K562 (cell line): ENCODE measurements around the gene SMC3. TPM values are rescaled to one million over a fixed set of nuclear protein-coding genes. Genes with fewer than 3 reads are reported as not detected.

Source experiments
- ATAC-seq: fragments of 200-7000 bp; cut with Tn5 transposase; 3 replicates; pipeline ENCODE4 v1.9.1; 2020; ENCODE audit warnings: moderate library complexity
- BruUV-seq: library from RNA; stranded (reverse); fragments of 400-500 nt; replicated peaks from 2 replicates; lab custom pipeline; 2021; lab: Mats Ljungman, UMichigan
- CTCF ChIA-PET: fragments of 300-600 bp; formaldehyde crosslinking; extraction: SDS; loops from one replicate; lab custom pipeline; 2021; ENCODE audit warnings: low intra/inter-chr PET ratio; lab: Yijun Ruan, JAX
- POLR2A ChIA-PET: fragments of 300-600, 350-650 bp; sonication (Branson Sonifier 250); formaldehyde crosslinking; extraction: SDS; loops from one replicate; lab custom pipeline; 2021; ENCODE audit warnings: antibody characterized with exemption, inconsistent platforms; lab: Yijun Ruan, JAX
- DNase-seq, 4 experiments: peaks; one replicate each; pipeline versions ENCODE4 v3.0.0 to v3.0.0-alpha.2; 2011 to 2018; ENCODE audit warnings: low spot score in 3 of 4, mixed read lengths in 3 of 4; ENCODE audit errors: extremely low read depth in 1 of 4
- FAIRE-seq: peaks from 2 replicates; lab custom pipeline; 2011; peaks lifted over from hg19 to GRCh38; lab: Jason Lieb, UNC
- H2AFZ ChIP-seq: 2 replicates; pipeline ENCODE4 v1.6.0; 2011; ENCODE audit warnings: low read depth, low read length, control low read depth, inconsistent platforms
- H3K27ac ChIP-seq: fragments of 200-600 bp; 3 replicates; pipeline ENCODE4 v1.8.0; 2011; ENCODE audit warnings: low read depth, mild to moderate bottlenecking, control low read depth, inconsistent platforms, low read length, moderate library complexity, mixed read lengths; ENCODE audit errors: extremely low read depth
- H3K27me3 ChIP-seq, 2 experiments: fragments of 300-600 bp in 1 of 2; 2 replicates in 1 of 2; 3 replicates in 1 of 2; pipeline versions ENCODE4 v1.6.0 to v1.8.0; 2011; ENCODE audit warnings: inconsistent platforms in 2 of 2, low read length in 2 of 2, mild to moderate bottlenecking in 1 of 2, mixed read lengths in 1 of 2, moderate library complexity in 1 of 2; ENCODE audit not compliant: control insufficient read depth in 2 of 2, insufficient read depth in 2 of 2
- H3K36me3 ChIP-seq: fragments of 300-600 bp; 3 replicates; pipeline ENCODE4 v1.8.0; 2011; ENCODE audit warnings: mild to moderate bottlenecking, low read length, inconsistent platforms; ENCODE audit not compliant: control insufficient read depth, insufficient read depth
- H3K4me1 ChIP-seq, 2 experiments: fragments of 200-600 bp in 1 of 2; replicated peaks in 1 of 2; 2 replicates in 1 of 2; 3 replicates in 1 of 2; pipeline versions ENCODE4 v1.5.1 to v1.8.0; 2011; ENCODE audit warnings: inconsistent platforms in 2 of 2, low read length in 2 of 2, mild to moderate bottlenecking in 1 of 2, mixed read lengths in 1 of 2, moderate library complexity in 1 of 2; ENCODE audit not compliant: control insufficient read depth in 2 of 2, insufficient read depth in 2 of 2
- H3K4me2 ChIP-seq: 2 replicates; pipeline ENCODE4 v1.6.1; 2011; ENCODE audit warnings: low read length, control low read depth, inconsistent platforms, mixed read lengths; ENCODE audit not compliant: insufficient read depth
- H3K4me3 ChIP-seq: fragments of 200-600 bp; sonication (generic), shearing (Covaris generic); 2 replicates; pipeline ENCODE4 v1.5.1; 2016; ENCODE audit warnings: control low read depth, inconsistent platforms
- H3K79me2 ChIP-seq: fragments of 200-600 bp; 3 replicates; pipeline ENCODE4 v1.8.0; 2011; ENCODE audit warnings: low read length, inconsistent platforms; ENCODE audit not compliant: control insufficient read depth, insufficient read depth
- H3K9ac ChIP-seq, 2 experiments: 2 replicates each; pipeline versions ENCODE4 v1.6.0 to v1.6.1; 2011; ENCODE audit warnings: low read depth in 2 of 2, low read length in 2 of 2, control low read depth in 1 of 2, inconsistent platforms in 1 of 2, mild to moderate bottlenecking in 1 of 2, mixed read lengths in 1 of 2; ENCODE audit not compliant: insufficient read depth in 1 of 2
- H3K9me1 ChIP-seq: one replicate; pipeline ENCODE4 v1.6.0; 2011; ENCODE audit warnings: inconsistent platforms, mild to moderate bottlenecking, low read length, moderate library complexity; ENCODE audit not compliant: control insufficient read depth, insufficient read depth
- H3K9me3 ChIP-seq: replicated peaks from 2 replicates; pipeline ENCODE4 v1.5.1; 2011; ENCODE audit warnings: low read depth, low read length, inconsistent platforms; ENCODE audit not compliant: control insufficient read depth, insufficient read depth
- H4K20me1 ChIP-seq: replicated peaks from 2 replicates; pipeline ENCODE4 v1.6.1; 2011; ENCODE audit warnings: low read length, inconsistent platforms, mixed read lengths; ENCODE audit not compliant: control insufficient read depth, insufficient read depth
- BACH1 ChIP-seq: fragments of 200-800 bp; sonication (Bioruptor generic); IDR thresholded peaks from 2 replicates; pipeline ENCODE4 v1.6.1; 2016; ENCODE audit warnings: missing genetic modification characterization, missing compliant biosample characterization
- ERF ChIP-seq: fragments of 450-650 bp; formaldehyde crosslinking; IDR thresholded peaks from 2 replicates; pipeline ENCODE4 v1.4.0; 2020; ENCODE audit warnings: mild to moderate bottlenecking, mixed read lengths
- GABPB1 ChIP-seq: sonication (generic); formaldehyde crosslinking; IDR thresholded peaks from 2 replicates; pipeline ENCODE4 v1.8.0; 2022; ENCODE audit warnings: mild to moderate bottlenecking, missing genetic modification reagents
- NCOA4 ChIP-seq: fragments of 450-650 bp; IDR thresholded peaks from 2 replicates; pipeline ENCODE4 v1.6.1; 2018; ENCODE audit warnings: mild to moderate bottlenecking; ENCODE audit not compliant: partially characterized antibody
- NFIC ChIP-seq: fragments of 450-650 bp; IDR thresholded peaks from 2 replicates; pipeline ENCODE4 v1.6.1; 2017; ENCODE audit warnings: mild to moderate bottlenecking, inconsistent platforms
- NR2C2 ChIP-seq, 2 experiments: fragments of 200-800 bp in 1 of 2; sonication (Bioruptor generic) in 1 of 2; sonication (generic) in 1 of 2; formaldehyde crosslinking in 1 of 2; IDR thresholded peaks; 2 replicates each; pipeline versions ENCODE4 v1.6.1 to v1.8.0; 2016 to 2022; ENCODE audit warnings: mild to moderate bottlenecking in 1 of 2, missing compliant biosample characterization in 1 of 2, missing genetic modification characterization in 1 of 2, missing genetic modification reagents in 1 of 2
- RAD21 ChIP-seq, 2 experiments: fragments of 250-450 bp in 1 of 2; fragments of 450-650 bp in 1 of 2; sonication (Bioruptor Pico) in 1 of 2; formaldehyde crosslinking in 1 of 2; IDR thresholded peaks in 1 of 2; conservative IDR thresholded peaks in 1 of 2; 2 replicates each; pipeline versions ENCODE4 v1.4.0 to v1.8.0; 2020 to 2022; ENCODE audit warnings: mild to moderate bottlenecking in 2 of 2, moderate library complexity in 1 of 2
- RBM14 ChIP-seq: fragments of 200-400 bp; formaldehyde crosslinking; IDR thresholded peaks from 2 replicates; pipeline ENCODE4 v1.6.1; 2018; ENCODE audit warnings: low read depth, mild to moderate bottlenecking, low read length, moderate library complexity, borderline replicate concordance; ENCODE audit not compliant: insufficient read depth
- U2AF1 ChIP-seq: fragments of 200-400 bp; formaldehyde crosslinking; optimal IDR thresholded peaks from 2 replicates; pipeline ENCODE3; 2017; ENCODE audit warnings: mild to moderate bottlenecking, low read depth, low read length, moderate library complexity
- ZNF347 ChIP-seq: fragments of 450-650 bp; formaldehyde crosslinking; IDR thresholded peaks from 2 replicates; pipeline ENCODE4 v1.4.0; 2020; ENCODE audit warnings: low read depth, mild to moderate bottlenecking, moderate library complexity
- ZNF583 ChIP-seq: fragments of 250-450 bp; sonication (Bioruptor Pico); IDR thresholded peaks from 2 replicates; pipeline ENCODE4 v1.4.0; 2020
- ZNF77 ChIP-seq: fragments of 250-450 bp; sonication (Bioruptor Pico); IDR thresholded peaks from 2 replicates; pipeline ENCODE4 v1.5.0; 2020
- WGBS: fragments of 100-300 bp; shearing (Covaris generic); methylation state at CpG from one replicate; pipeline ENCODE4 v1.1.6; 2016; ENCODE audit warnings: low coverage, mixed read lengths; ENCODE audit not compliant: insufficient coverage; ENCODE audit errors: missing lambda C conversion rate; 5-methylcytosine and 5-hydroxymethylcytosine counted together
- in situ Hi-C: fragments of 300-500 bp; cut with MboI; formaldehyde crosslinking; loops from 4 replicates; pipeline ENCODE4 v1.15.0; 2018; ENCODE audit warnings: inconsistent platforms, mixed read lengths
- intact Hi-C: fragments of 100-400 bp; cut with micrococcal nuclease; formaldehyde crosslinking; loops from 2 replicates; pipeline ENCODE4 v1.14.2; 2022
- polyA plus RNA-seq, 8 experiments: library from polyadenylated mRNA; depleted of rRNA in 4 of 8; stranded (reverse) in 5 of 8; unstranded in 3 of 8; fragments of >200 nt; fragmentation: Nextera tagmentation in 2 of 8; fragmentation: Illumina TruSeq in 1 of 8; extraction: Ambion mirVana in 2 of 8; extraction: Trizol in 1 of 8; gene quantifications; 2 replicates each; pipeline versions ENCODE4 v1.2.1 to v1.2.3, GENCODE V29; 2011 to 2014; ENCODE audit warnings: inconsistent platforms in 1 of 8, missing spikeins in 1 of 8
- total RNA-seq, 7 experiments: library from RNA; depleted of rRNA in 6 of 7; stranded (reverse); fragments of >200 nt in 6 of 7; fragmentation: Illumina TruSeq in 2 of 7; extraction: Trizol in 2 of 7; gene quantifications; 2 replicates each; pipeline versions ENCODE4 v1.2.1 to v1.2.3, GENCODE V29; 2011 to 2021; ENCODE audit warnings: low replicate concordance in 1 of 7
- TF ChIP-seq, protein P1 (sequence below): fragments of 250-450 bp; sonication (Bioruptor Pico); IDR thresholded peaks from 2 replicates; pipeline ENCODE4 v1.8.0; 2022; ENCODE audit warnings: moderate library complexity, mild to moderate bottlenecking, inconsistent platforms
- TF ChIP-seq, protein P2 (sequence below): IDR thresholded peaks from 2 replicates; pipeline ENCODE4 v1.6.1; 2011; ENCODE audit warnings: borderline replicate concordance, low read depth, mild to moderate bottlenecking, moderate library complexity, low read length; ENCODE audit not compliant: insufficient read depth, poor library complexity, severe bottlenecking
- TF ChIP-seq, protein P3 (sequence below): IDR thresholded peaks from 2 replicates; pipeline ENCODE4 v1.6.1; 2016; ENCODE audit warnings: missing genetic modification characterization, missing compliant biosample characterization

The SMC3 gene
- total and polyA plus RNA-seq, 9 of the 15 experiments (the other 6 are each of a cell fraction or from before 2014, with no cell fraction given), result 21.3 to 62.6 (median 39.3) TPM

DNA sequence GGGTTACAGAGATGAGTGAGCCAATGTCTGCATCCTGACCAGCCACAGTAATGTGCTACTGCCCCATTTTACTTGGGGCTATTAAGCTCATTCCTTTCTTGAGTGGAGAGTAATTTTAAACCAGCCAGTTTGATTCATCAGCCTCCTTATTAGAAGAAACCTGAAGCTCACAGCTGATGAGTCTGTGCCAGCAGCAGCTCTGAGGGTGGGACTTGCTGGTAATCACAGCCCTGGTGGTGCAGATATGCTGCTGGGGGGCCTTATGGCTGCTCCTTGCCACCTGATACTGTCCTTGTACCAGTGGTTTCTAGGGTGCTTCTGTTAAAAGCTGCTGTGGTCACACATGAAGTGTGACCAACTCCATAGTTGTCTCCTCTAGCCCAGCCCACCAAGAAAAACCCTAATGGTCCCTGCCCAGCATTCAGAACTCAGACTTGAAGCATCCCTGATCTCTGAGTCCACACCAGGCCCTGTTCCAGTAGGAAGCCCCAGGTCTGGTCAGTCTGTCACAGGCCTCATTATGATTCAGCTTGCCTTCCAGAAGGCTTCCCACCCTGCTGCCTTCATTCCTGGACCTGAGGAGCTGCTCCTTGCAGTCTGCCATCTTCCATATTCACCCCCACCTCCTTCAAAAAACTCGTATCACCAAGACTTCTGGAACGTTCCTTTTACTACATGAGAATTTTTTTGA, 47.7 kb downstream of the SMC3 start:
- Histone ChIP-seq H3K36me3 (no peaks in the 10 kb centered on the region), H3K9me1 (no peaks in the 10 kb centered on the region), H3K27me3 (no peaks in the 10 kb centered on the region), H3K79me2 (no peaks in the 10 kb centered on the region), H3K9me3 (no peaks in the 10 kb centered on the region), H3K9ac (no peak overlapping the region), H3K4me2 (no peak overlapping the region), H3K4me3 (no peak overlapping the region), H3K27ac (no peak overlapping the region), H4K20me1 (no peaks in the 10 kb centered on the region), H3K4me1 (peaks cover 22 to 26% of the 10 kb centered on the region in 2 experiments; a peak in 4 of 5 replicates), H2AFZ (no peak overlapping the region)
- intact Hi-C loops, result loop anchor here (10.0 kb wide), 2 partner anchors 260 to 1520 kb away; partner anchors contain the start of gene PDCD4
- WGBS, result 37% methylated on average over 2 of the region's 2 CpGs
- no peak for ATAC-seq
- POLR2A ChIA-PET, result interaction anchor here (0.7 to 1.7 kb wide), 4 partner anchors 32 to 507 kb away, joined by 3 to 5 read pairs (median 4); no protein-coding TSS in a partner anchor
- in situ Hi-C loops, result loop anchor here (10.0 to 25.0 kb wide), 2 partner anchors 60 to 272 kb away; no protein-coding TSS in a partner anchor
- BruUV-seq, result no TSS peak
- CTCF ChIA-PET, result no interaction called here
- no peak for FAIRE-seq
- DNase-seq, result no peak
- no peak for TF ChIP-seq NR2C2 (CRISPR knock-in tag; IDR thresholded peaks at IDR 0.05)
- TF ChIP-seq NR2C2 (tag; IDR thresholded peaks at IDR 0.05), result no peak
- TF ChIP-seq GABPB1 (CRISPR knock-in tag), result no peak
- TF ChIP-seq NFIC, result no peak
- TF ChIP-seq ZNF583 (CRISPR knock-in tag), result no peak
- TF ChIP-seq, protein P1, sequence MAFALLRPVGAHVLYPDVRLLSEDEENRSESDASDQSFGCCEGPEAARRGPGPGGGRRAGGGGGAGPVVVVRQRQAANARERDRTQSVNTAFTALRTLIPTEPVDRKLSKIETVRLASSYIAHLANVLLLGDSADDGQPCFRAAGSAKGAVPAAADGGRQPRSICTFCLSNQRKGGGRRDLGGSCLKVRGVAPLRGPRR, result no peak
- TF ChIP-seq, protein P2, sequence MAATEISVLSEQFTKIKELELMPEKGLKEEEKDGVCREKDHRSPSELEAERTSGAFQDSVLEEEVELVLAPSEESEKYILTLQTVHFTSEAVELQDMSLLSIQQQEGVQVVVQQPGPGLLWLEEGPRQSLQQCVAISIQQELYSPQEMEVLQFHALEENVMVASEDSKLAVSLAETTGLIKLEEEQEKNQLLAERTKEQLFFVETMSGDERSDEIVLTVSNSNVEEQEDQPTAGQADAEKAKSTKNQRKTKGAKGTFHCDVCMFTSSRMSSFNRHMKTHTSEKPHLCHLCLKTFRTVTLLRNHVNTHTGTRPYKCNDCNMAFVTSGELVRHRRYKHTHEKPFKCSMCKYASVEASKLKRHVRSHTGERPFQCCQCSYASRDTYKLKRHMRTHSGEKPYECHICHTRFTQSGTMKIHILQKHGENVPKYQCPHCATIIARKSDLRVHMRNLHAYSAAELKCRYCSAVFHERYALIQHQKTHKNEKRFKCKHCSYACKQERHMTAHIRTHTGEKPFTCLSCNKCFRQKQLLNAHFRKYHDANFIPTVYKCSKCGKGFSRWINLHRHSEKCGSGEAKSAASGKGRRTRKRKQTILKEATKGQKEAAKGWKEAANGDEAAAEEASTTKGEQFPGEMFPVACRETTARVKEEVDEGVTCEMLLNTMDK, result no peak
- no peak for TF ChIP-seq ERF (CRISPR knock-in tag)
- TF ChIP-seq RBM14, result no peak
- no peak for TF ChIP-seq RAD21 (CRISPR knock-in tag; conservative IDR thresholded peaks at IDR 0.05 in 1 of 2, IDR thresholded peaks at IDR 0.05 in 1 of 2)
- no peak for TF ChIP-seq ZNF77 (CRISPR knock-in tag)
- TF ChIP-seq ZNF347 (CRISPR knock-in tag), result no peak
- TF ChIP-seq, protein P3, sequence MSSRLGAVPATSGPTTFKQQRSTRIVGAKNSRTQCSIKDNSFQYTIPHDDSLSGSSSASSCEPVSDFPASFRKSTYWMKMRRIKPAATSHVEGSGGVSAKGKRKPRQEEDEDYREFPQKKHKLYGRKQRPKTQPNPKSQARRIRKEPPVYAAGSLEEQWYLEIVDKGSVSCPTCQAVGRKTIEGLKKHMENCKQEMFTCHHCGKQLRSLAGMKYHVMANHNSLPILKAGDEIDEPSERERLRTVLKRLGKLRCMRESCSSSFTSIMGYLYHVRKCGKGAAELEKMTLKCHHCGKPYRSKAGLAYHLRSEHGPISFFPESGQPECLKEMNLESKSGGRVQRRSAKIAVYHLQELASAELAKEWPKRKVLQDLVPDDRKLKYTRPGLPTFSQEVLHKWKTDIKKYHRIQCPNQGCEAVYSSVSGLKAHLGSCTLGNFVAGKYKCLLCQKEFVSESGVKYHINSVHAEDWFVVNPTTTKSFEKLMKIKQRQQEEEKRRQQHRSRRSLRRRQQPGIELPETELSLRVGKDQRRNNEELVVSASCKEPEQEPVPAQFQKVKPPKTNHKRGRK (tag), result no peak
- no peak for TF ChIP-seq BACH1 (tag)
- TF ChIP-seq NCOA4, result no peak
- TF ChIP-seq U2AF1, result no peak
